ENCODE measurements around the gene CELA2A.

The CELA2A gene

GRCh38 chr1:15456313-15456954, at the start of gene CELA2A:
CELA2A (plus strand) TSS chr1:15456732; CDS start chr1:15456754, 22 bp downstream.
- DNase-seq (ENCODE audit: low read depth in 2 of 2), result no peak

- DNase-seq (ENCODE audit: low read depth in 2 of 2), result no peak
Measured at GRCh38 chr1:15407580-15407979, 49.0 kb upstream of the CELA2A start.

GRCh38 chr1:15408890-15409387, 47.6 kb upstream of the CELA2A start:
- DNase-seq (ENCODE audit: low read depth in 2 of 2), result no peak

- peak; percentile 68 to 71 for DNase-seq (ENCODE audit: low read depth in 2 of 2)
Measured at GRCh38 chr1:15409388-15410222, 46.9 kb upstream of the CELA2A start, which contains the start of gene EFHD2. EFHD2 (plus strand) TSS chr1:15409888; CDS start chr1:15409972, 84 bp downstream.

- DNase-seq (ENCODE audit: low read depth in 2 of 2), result no peak
Measured at GRCh38 chr1:15410223-15410883, 46.2 kb upstream of the CELA2A start.

GRCh38 chr1:15410884-15411245, 45.7 kb upstream of the CELA2A start:
- no peak for DNase-seq (ENCODE audit: low read depth in 2 of 2)

- no peak for DNase-seq (ENCODE audit: low read depth in 2 of 2)
Measured at GRCh38 chr1:15411593-15412137, 44.9 kb upstream of the CELA2A start.

GRCh38 chr1:15412175-15412800, 44.2 kb upstream of the CELA2A start:
- no peak for DNase-seq (ENCODE audit: low read depth in 2 of 2)

GRCh38 chr1:15412843-15413242, 43.7 kb upstream of the CELA2A start:
- no peak for DNase-seq (ENCODE audit: low read depth in 2 of 2)

GRCh38 chr1:15413563-15414444, 42.7 kb upstream of the CELA2A start:
- no peak for DNase-seq (ENCODE audit: low read depth in 2 of 2)

- DNase-seq (ENCODE audit: low read depth in 2 of 2), result no peak
Measured at GRCh38 chr1:15414445-15414983, 42.0 kb upstream of the CELA2A start.

- peak in 1 of 2 donors; percentile 49 for DNase-seq (ENCODE audit: low read depth in 2 of 2)
Measured at GRCh38 chr1:15417059-15417934, 39.2 kb upstream of the CELA2A start.

- no peak for DNase-seq (ENCODE audit: low read depth in 2 of 2)
Measured at GRCh38 chr1:15418806-15419515, 37.6 kb upstream of the CELA2A start.

- DNase-seq (ENCODE audit: low read depth in 2 of 2), result no peak
Measured at GRCh38 chr1:15420853-15421465, 35.6 kb upstream of the CELA2A start.

GRCh38 chr1:15422871-15423270, 33.7 kb upstream of the CELA2A start:
- DNase-seq (ENCODE audit: low read depth in 2 of 2), result no peak

- no peak for DNase-seq (ENCODE audit: low read depth in 2 of 2)
Measured at GRCh38 chr1:15423355-15424077, 33.0 kb upstream of the CELA2A start.

- no peak for DNase-seq (ENCODE audit: low read depth in 2 of 2)
Measured at GRCh38 chr1:15424146-15424667, 32.3 kb upstream of the CELA2A start.

Measured in stimulated activated CD8-positive, alpha-beta memory T cell treated with anti-CD3 and anti-CD28 coated beads, Interleukin-2, amount 100 ng/mL, for 1 hour (primary cell).